Liver (tissue), 3 donors: ENCODE results near the gene ACP6.

Experiments used
- CTCF ChIP-seq: fragments of 150-350 bp; IDR thresholded peaks from 2 replicates; pipeline ENCODE4 v1.5.1; 2017; ENCODE audit warnings: improper control_type of control experiment, low read depth, low read length; ENCODE audit not compliant: missing input control
- EGR1 ChIP-seq, 2 donors: IDR thresholded peaks; 2 replicates each; pipeline ENCODE4 v1.6.1; 2016 to 2018; ENCODE audit warnings: antibody characterized with exemption in 2 of 2, low read depth in 2 of 2
- FOXA2 ChIP-seq: IDR thresholded peaks from 2 replicates; pipeline ENCODE4 v1.6.1; 2016; ENCODE audit warnings: antibody characterized with exemption
- JUND ChIP-seq, 2 donors: IDR thresholded peaks; 2 replicates each; pipeline ENCODE4 v1.6.1; 2016; ENCODE audit warnings: antibody characterized with exemption in 2 of 2
- RAD21 ChIP-seq, 2 donors: IDR thresholded peaks; 2 replicates each; pipeline ENCODE4 v1.6.1; 2016; ENCODE audit warnings: antibody characterized with exemption in 2 of 2, mild to moderate bottlenecking in 2 of 2
- REST ChIP-seq: IDR thresholded peaks from 2 replicates; pipeline ENCODE4 v1.6.1; 2016; ENCODE audit warnings: antibody characterized with exemption, mild to moderate bottlenecking
- TAF1 ChIP-seq: conservative IDR thresholded peaks from 2 replicates; pipeline ENCODE4 v1.6.1; 2016; ENCODE audit warnings: antibody characterized with exemption, mild to moderate bottlenecking
- YY1 ChIP-seq: IDR thresholded peaks from 2 replicates; pipeline ENCODE4 v1.6.1; 2016; ENCODE audit warnings: antibody characterized with exemption, mild to moderate bottlenecking
- ZBTB33 ChIP-seq: IDR thresholded peaks from 2 replicates; pipeline ENCODE4 v1.6.1; 2016; ENCODE audit warnings: antibody characterized with exemption
- donor health status: healthy.
- donor health status: healthy.

DNA sequence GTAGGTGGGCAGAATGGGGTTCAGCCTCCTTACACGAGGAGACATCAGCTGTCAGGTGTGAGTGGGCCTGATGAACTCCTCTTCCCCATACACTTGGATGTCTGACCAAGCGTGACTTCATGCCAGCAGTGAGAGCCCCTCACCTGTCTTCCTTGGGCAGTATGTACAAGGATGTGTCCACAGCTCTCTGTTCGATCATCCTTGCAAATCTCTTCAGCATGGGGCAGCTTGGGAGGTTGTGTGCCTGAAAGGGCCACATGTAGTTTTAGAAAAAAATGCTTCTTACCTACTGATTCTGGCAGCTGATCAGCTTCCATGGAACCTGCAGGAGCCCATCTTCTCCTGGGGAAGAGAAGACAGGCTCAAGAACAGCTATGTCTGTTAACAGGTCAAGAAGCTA is 18.0 kb downstream of the ACP6 start:
- TF ChIP-seq CTCF (no peak), YY1 (no peak), TAF1 (no peak), JUND (IDR thresholded peaks at IDR 0.05) (no peak), REST (no peak), ZBTB33 (no peak), FOXA2 (no peak), RAD21 (IDR thresholded peaks at IDR 0.05) (no peak), EGR1 (IDR thresholded peaks at IDR 0.05; ENCODE audit: low read depth in 2 of 2) (no peak)
